NCI-H748 (cell line): ENCODE data around the gene FXN.
"Not testable (repeated sequence)": the region's sequence is repeated elsewhere in the genome, so short reads cannot be mapped to it uniquely, and the experiment has no call there.

Experiments used
- DNase-seq: peaks from one replicate; lab custom pipeline; 2025; ENCODE audit not compliant: unreplicated experiment; lab: John Stamatoyannopoulos, UW

FXN gene

GRCh38 chr9:69023650-69024049 is 11.9 kb upstream of the FXN start:
- peak; percentile 91 for DNase-seq

- peak; percentile 73 for DNase-seq
Measured at GRCh38 chr9:69027355-69028097, 8.0 kb upstream of the FXN start.

GRCh38 chr9:69028754-69029153 is 6.8 kb upstream of the FXN start:
- no peak for DNase-seq

GRCh38 chr9:69029535-69029934 is 6.0 kb upstream of the FXN start:
- no peak for DNase-seq

GRCh38 chr9:69030851-69031645 is 4.5 kb upstream of the FXN start:
- no peak for DNase-seq

- peak; percentile 23 for DNase-seq
Measured at GRCh38 chr9:69034071-69034470, 1.5 kb upstream of the FXN start.

- no peak for DNase-seq
Measured at GRCh38 chr9:69036309-69036708, 757 bp downstream of the FXN start.

GRCh38 chr9:69036799-69037198 is 1.2 kb downstream of the FXN start:
- no peak for DNase-seq

GRCh38 chr9:69040646-69041045 is 5.1 kb downstream of the FXN start:
- no peak for DNase-seq

GRCh38 chr9:69044240-69045219 is 9.0 kb downstream of the FXN start:
- no peak for DNase-seq

- DNase-seq, result no peak
Measured at GRCh38 chr9:69045821-69046220, 10.3 kb downstream of the FXN start.

- no peak for DNase-seq
Measured at GRCh38 chr9:69046723-69047122, 11.2 kb downstream of the FXN start.

- DNase-seq, result no peak
Measured at GRCh38 chr9:69047371-69047770, 11.8 kb downstream of the FXN start.

- no peak for DNase-seq
Measured at GRCh38 chr9:69049094-69049493, 13.5 kb downstream of the FXN start.

GRCh38 chr9:69050936-69051335 is 15.4 kb downstream of the FXN start:
- not testable (repeated sequence) for DNase-seq

GRCh38 chr9:69054989-69055388 is 19.4 kb downstream of the FXN start:
- no peak for DNase-seq

GRCh38 chr9:69056191-69056815 is 20.8 kb downstream of the FXN start:
- no peak for DNase-seq

GRCh38 chr9:69058101-69058500 is 22.5 kb downstream of the FXN start:
- DNase-seq, result no peak

GRCh38 chr9:69060766-69061165 is 25.2 kb downstream of the FXN start:
- no peak for DNase-seq

- no peak for DNase-seq
Measured at GRCh38 chr9:69062195-69062594, 26.6 kb downstream of the FXN start.

- no peak for DNase-seq
Measured at GRCh38 chr9:69063839-69064238, 28.3 kb downstream of the FXN start.
